ENCODE results near the gene TMEM135.
"Not testable (repeated sequence)": the region's sequence is repeated elsewhere in the genome, so short reads cannot be mapped to it uniquely, and the experiment has no call there.

The TMEM135 gene

DNA sequence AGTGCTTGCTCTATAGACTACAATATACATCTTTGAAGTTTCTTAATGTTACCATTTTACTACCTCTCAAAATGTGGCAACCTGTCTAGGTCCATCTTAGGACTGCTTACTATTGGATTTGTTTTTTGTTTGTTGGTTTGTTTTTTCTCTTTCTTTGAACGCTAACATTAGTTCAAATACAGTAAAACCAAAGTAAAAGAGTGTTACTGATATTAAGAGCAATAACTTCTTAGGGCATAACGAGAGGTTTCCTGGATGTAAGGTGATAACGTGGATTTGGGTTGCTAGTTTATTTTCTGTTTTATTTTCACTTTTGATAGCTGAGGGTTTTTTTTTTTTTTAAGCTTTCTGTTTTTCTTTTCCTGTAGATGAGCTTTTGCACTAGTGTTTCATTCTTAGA is 43.6 kb downstream of the TMEM135 start:
- H3K4me3 ChIP-seq (ENCODE audit: low read depth, low read length): no peak overlapping the region

GRCh38 chr11:87082590-87082989 is 44.9 kb downstream of the TMEM135 start:
- no peak overlapping the region for H3K4me3 ChIP-seq (ENCODE audit: low read depth, low read length)

More for the DNA sequence above, 43.6 kb downstream of the TMEM135 start:
- no peak for TF ChIP-seq CTCF (IDR thresholded peaks at IDR 0.05; ENCODE audit: low read depth, low read length)

DNA sequence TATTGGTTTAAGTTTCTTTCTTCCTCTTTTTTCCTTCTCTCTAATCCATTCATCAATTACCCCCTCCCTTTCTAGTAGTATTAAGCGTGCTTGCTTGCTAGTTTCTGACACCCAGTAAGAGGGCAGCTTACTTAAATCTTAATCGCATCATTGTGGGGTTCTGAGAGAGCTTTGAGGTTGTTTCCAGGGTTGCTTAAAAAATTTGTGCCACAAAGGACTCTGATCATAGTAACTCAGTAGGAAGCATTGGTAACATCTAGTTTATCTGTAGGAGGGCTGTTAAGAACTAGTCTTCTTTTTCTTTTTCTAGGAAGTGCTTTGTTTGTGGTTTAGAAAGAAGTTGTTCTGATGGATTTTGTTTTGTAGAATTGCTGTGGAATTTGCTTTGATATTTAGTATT is 45.3 kb downstream of the TMEM135 start:
- TF ChIP-seq CTCF (IDR thresholded peaks at IDR 0.05; ENCODE audit: low read depth, low read length): no peak
- H3K4me3 ChIP-seq (ENCODE audit: low read depth, low read length): no peak overlapping the region

More at GRCh38 chr11:87082590-87082989, 44.9 kb downstream of the TMEM135 start:
- TF ChIP-seq CTCF (IDR thresholded peaks at IDR 0.05; ENCODE audit: low read depth, low read length): no peak

- no peak for TF ChIP-seq CTCF (IDR thresholded peaks at IDR 0.05; ENCODE audit: low read depth, low read length)
- no peak overlapping the region for H3K4me3 ChIP-seq (ENCODE audit: low read depth, low read length)
These were observed 54.4 kb downstream of the TMEM135 start for GRCh38 chr11:87092159-87092558.

DNA sequence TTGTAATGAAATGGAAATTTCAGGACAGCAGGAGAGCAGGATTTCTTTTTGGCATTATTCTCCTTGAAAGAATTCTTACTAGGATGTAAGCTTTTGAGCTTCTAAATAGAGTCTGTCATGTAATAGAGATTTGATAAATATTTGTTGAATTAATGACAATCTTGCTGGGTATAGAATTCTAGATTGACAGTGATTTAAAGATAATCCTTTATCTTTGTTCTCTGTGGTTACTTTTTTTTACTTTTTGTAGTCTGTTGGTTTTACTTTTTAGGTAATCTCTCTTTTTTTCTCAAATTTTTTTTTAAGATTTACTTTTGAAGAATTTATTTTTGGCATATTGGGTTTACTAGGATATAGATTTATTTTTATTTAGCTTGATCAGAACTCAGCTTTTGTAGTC is 54.8 kb downstream of the TMEM135 start:
- no peak for TF ChIP-seq CTCF (IDR thresholded peaks at IDR 0.05; ENCODE audit: low read depth, low read length)
- H3K4me3 ChIP-seq (ENCODE audit: low read depth, low read length): no peak overlapping the region

DNA sequence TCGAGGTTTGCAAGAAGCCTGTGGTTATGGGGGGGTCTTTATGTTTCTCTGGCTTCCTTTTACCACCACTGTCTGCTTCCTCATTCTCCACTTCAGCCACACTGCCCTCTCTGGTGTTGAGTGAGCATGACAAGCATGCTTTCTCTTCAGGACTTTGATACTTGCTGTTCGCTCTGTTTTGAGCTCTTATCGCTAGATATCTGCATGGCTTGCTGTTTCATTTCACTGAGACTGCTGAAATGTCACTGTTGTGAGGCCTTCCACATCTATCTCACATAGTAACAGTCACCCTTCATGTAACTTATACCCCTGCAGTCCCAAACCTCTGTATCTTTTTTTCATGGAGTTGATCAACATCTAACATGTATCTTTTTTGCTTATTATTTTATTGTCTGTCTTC is 59.8 kb downstream of the TMEM135 start:
- no peak overlapping the region for H3K4me3 ChIP-seq (ENCODE audit: low read depth, low read length)
- TF ChIP-seq CTCF (IDR thresholded peaks at IDR 0.05; ENCODE audit: low read depth, low read length): peak; percentile 61

DNA sequence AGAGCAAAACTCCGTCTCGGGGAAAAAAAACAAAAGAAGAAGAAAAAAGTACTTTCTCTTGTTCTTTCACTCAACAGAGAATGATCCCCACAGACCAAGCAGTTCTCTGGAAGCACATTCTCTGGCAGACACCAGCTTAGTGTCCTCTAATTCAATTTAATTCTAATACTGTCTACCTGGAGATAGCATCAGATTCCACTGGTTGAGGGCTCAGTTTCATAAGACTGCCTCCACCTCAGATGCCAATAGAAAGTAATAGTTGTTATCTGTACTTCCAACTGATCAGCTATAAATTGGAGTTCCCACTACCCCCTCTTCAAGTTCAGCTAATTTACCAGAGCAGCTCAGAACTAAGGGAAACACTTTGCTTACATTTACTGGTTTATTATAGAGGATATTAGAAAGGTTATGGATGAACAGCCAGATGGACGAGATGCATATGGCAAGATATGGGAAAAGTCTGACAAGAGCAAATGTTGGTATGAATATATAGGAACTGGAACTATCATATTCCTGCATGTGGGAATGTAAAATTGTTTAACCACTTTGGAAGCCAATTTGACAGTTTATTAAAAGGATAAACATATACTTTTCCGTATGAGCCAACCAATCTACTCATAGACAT is 64.3 kb downstream of the TMEM135 start:
- H3K4me3 ChIP-seq (ENCODE audit: low read depth, low read length): no peak overlapping the region
- no peak for TF ChIP-seq CTCF (IDR thresholded peaks at IDR 0.05; ENCODE audit: low read depth, low read length)

DNA sequence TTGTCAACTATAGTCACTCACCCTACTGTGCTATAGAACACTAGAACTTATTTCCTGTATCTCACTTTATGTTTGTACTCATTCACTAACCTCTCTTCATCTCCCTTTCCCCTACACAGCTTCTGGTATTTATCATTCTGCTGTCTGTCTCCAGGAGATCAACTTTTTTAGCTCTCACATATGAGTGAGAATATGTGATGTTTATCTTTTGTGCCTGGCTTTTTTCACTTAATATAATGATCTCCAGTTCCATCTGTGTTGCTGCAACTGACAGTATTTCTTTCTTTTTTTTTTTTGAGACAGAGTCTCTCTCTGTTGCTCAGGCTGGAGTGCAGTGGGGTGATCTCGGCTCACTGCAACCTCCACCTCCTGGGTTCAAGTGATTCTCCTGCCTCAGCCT is 68.1 kb downstream of the TMEM135 start:
- H3K4me3 ChIP-seq (ENCODE audit: low read depth, low read length): not testable (repeated sequence)

DNA sequence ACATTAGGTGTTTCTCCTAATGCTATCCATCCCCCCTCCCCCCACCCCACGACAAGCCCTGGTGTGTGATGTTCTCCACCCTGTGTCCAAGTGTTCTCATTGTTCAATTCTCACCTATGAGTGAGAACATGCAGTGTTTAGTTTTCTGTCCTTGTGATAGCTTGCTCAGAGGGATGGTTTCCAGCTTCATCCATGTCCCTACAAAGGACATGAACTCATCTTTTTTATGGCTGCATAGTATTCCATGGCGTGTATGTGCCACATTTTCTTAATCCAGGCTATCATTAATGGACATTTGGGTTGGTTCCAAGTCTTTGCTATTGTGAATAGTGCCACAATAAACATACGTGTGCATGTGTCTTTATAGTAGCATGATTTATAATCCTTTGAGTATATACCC is 69.6 kb downstream of the TMEM135 start:
- H3K4me3 ChIP-seq (ENCODE audit: low read depth, low read length): not testable (repeated sequence)

All from WI38 (cell line).